ENCODE data around the gene CCDC174.

The CCDC174 gene

GRCh38 chr3:14658978-14659377, 7.4 kb downstream of the CCDC174 start:
- no peak for DNase-seq

- no peak for DNase-seq
Measured at GRCh38 chr3:14660942-14661341, 9.4 kb downstream of the CCDC174 start.

- no peak for DNase-seq
Measured at GRCh38 chr3:14663396-14664135, 12.0 kb downstream of the CCDC174 start.

- no peak for DNase-seq
Measured at GRCh38 chr3:14664170-14664569, 12.6 kb downstream of the CCDC174 start.

- DNase-seq: no peak
Measured at GRCh38 chr3:14672588-14672987, 21.0 kb downstream of the CCDC174 start.

GRCh38 chr3:14674841-14675240, 23.3 kb downstream of the CCDC174 start, which contains the start of gene C3orf20:
C3orf20 (plus strand) TSS chr3:14675141; CDS start chr3:14682714, 7,573 bp downstream.
- no peak for DNase-seq

GRCh38 chr3:14676881-14677280, 25.3 kb downstream of the CCDC174 start:
- no peak for DNase-seq

- DNase-seq: no peak
Measured at GRCh38 chr3:14678015-14678503, 26.5 kb downstream of the CCDC174 start.

- no peak for DNase-seq
Measured at GRCh38 chr3:14680115-14680514, 28.6 kb downstream of the CCDC174 start.

GRCh38 chr3:14680716-14681115, 29.2 kb downstream of the CCDC174 start:
- no peak for DNase-seq

- DNase-seq: no peak
Measured at GRCh38 chr3:14684447-14684846, 32.9 kb downstream of the CCDC174 start.

- no peak for DNase-seq
Measured at GRCh38 chr3:14685179-14685578, 33.6 kb downstream of the CCDC174 start.

- no peak for DNase-seq
Measured at GRCh38 chr3:14687360-14687759, 35.8 kb downstream of the CCDC174 start.

- DNase-seq: no peak
Measured at GRCh38 chr3:14688525-14688924, 37.0 kb downstream of the CCDC174 start.

GRCh38 chr3:14689247-14689980, 37.9 kb downstream of the CCDC174 start:
- no peak for DNase-seq

GRCh38 chr3:14691239-14691638, 39.7 kb downstream of the CCDC174 start:
- DNase-seq: no peak

- DNase-seq: no peak
Measured at GRCh38 chr3:14691719-14692118, 40.2 kb downstream of the CCDC174 start.

GRCh38 chr3:14698601-14699244, 47.2 kb downstream of the CCDC174 start:
- no peak for DNase-seq

- DNase-seq: no peak
Measured at GRCh38 chr3:14699643-14700042, 48.1 kb downstream of the CCDC174 start.

GRCh38 chr3:14700891-14701290, 49.3 kb downstream of the CCDC174 start:
- no peak for DNase-seq

GRCh38 chr3:14701676-14702075, 50.1 kb downstream of the CCDC174 start:
- DNase-seq: no peak

GRCh38 chr3:14703128-14703750, 51.7 kb downstream of the CCDC174 start:
- DNase-seq: no peak

GRCh38 chr3:14703791-14704190, 52.2 kb downstream of the CCDC174 start:
- DNase-seq: no peak
